Body of pancreas (tissue), 4 donors: ENCODE data around the gene ARMC3.

ENCODE experiments used
- POLR2A ChIP-seq, 3 donors: fragments of 450-650 bp; IDR thresholded peaks; one replicate each; pipeline ENCODE4 v1.6.1; 2016; ENCODE audit warnings: antibody characterized with exemption in 3 of 3, mild to moderate bottlenecking in 2 of 3
- TF ChIP-seq, protein P1 (sequence below), 7 experiments: fragments of 450-650 bp in 4 of 7; fragments of 200-600 bp in 3 of 7; sonication (generic) in 3 of 7; IDR thresholded peaks; one replicate each; pipeline ENCODE4 v1.5.1; 2016 to 2019; ENCODE audit warnings: antibody characterized with exemption in 7 of 7

DNA sequence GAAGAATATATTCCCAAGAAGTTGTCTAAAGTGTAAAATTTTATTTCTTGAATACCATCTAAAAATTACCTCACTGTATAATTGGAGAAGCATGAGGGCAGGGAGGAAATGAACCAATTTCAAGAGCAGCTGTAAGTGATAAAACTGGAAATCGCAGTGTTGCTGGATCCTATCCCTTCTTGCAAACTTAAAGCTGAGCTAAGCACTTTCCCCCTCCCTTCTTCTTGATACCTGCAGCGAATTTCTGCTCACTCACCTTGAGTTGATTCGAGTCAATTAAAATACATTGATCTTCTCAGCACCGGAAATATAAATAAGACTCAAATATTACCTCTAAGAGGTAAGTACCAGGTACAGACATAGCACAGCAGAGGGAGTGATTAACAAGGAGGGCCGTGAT is 65.5 kb downstream of the ARMC3 start:
- TF ChIP-seq POLR2A (IDR thresholded peaks at IDR 0.05), result no peak
- TF ChIP-seq, protein P1, sequence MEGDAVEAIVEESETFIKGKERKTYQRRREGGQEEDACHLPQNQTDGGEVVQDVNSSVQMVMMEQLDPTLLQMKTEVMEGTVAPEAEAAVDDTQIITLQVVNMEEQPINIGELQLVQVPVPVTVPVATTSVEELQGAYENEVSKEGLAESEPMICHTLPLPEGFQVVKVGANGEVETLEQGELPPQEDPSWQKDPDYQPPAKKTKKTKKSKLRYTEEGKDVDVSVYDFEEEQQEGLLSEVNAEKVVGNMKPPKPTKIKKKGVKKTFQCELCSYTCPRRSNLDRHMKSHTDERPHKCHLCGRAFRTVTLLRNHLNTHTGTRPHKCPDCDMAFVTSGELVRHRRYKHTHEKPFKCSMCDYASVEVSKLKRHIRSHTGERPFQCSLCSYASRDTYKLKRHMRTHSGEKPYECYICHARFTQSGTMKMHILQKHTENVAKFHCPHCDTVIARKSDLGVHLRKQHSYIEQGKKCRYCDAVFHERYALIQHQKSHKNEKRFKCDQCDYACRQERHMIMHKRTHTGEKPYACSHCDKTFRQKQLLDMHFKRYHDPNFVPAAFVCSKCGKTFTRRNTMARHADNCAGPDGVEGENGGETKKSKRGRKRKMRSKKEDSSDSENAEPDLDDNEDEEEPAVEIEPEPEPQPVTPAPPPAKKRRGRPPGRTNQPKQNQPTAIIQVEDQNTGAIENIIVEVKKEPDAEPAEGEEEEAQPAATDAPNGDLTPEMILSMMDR (IDR thresholded peaks at IDR 0.05), result no peak
